ENCODE data around the gene PPP1R37.

DNA sequence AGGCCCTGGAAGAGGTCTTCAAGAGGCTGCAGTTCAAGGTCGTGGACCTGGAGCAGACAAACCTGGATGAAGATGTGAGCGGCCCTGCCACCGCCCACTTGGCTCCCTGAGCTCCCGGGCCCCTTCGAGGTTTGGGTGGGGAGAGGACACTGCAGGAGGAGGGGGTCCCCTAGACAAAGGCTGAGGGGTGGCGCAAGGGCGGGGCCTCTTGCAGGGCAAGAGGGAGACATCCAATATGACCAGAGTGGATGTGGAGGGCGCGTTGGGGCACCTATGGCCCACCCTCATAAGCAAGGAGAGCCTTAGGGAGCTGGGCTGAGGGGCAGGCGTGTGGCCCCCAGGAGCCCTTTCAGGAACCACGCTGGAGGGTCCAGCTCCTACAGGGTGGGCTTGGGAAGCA is 47.6 kb downstream of the PPP1R37 start:
- TF ChIP-seq, protein P1, sequence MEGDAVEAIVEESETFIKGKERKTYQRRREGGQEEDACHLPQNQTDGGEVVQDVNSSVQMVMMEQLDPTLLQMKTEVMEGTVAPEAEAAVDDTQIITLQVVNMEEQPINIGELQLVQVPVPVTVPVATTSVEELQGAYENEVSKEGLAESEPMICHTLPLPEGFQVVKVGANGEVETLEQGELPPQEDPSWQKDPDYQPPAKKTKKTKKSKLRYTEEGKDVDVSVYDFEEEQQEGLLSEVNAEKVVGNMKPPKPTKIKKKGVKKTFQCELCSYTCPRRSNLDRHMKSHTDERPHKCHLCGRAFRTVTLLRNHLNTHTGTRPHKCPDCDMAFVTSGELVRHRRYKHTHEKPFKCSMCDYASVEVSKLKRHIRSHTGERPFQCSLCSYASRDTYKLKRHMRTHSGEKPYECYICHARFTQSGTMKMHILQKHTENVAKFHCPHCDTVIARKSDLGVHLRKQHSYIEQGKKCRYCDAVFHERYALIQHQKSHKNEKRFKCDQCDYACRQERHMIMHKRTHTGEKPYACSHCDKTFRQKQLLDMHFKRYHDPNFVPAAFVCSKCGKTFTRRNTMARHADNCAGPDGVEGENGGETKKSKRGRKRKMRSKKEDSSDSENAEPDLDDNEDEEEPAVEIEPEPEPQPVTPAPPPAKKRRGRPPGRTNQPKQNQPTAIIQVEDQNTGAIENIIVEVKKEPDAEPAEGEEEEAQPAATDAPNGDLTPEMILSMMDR (conservative IDR thresholded peaks at IDR 0.05; ENCODE audit: low read depth, low read length), result no peak
- TF ChIP-seq EZH2phosphoT487 (IDR thresholded peaks at IDR 0.05; ENCODE audit: borderline replicate concordance, low read length) (no peak), EZH2 (IDR thresholded peaks at IDR 0.05; ENCODE audit: low read length, unreplicated experiment) (no peak)

All from PC-3 (cell line).